NCI-H226 (cell line): Measurements from ENCODE around the gene SEC22B.
A peak's percentile ranks its signal among the peaks of the same experiment; 100 is the strongest.
"Not testable (repeated sequence)": the region's sequence is repeated elsewhere in the genome, so short reads cannot be mapped to it uniquely, and the experiment has no call there.

Source experiments
- DNase-seq: peaks from one replicate; pipeline ENCODE4 v3.0.0-alpha.2; 2015

Gene SEC22B

DNA sequence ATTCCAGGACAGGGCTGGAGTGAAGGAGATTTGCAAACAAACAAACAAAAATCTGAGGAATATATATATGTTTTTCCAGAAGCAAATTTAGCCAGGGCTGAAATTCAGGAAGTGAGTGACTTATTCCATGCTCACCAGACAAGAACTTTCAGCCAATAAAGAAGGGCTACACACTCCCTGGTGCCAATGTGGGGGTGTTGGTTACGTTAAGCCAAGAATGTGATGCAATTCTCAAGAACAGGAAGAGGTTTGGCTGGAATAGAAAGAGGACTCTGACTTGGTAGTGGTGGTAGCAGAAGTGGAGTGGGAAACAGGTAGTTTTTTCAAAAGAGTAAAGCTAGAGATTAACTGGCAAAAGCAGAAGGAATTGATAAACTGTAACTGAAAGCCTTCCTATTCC lies 31.7 kb downstream of the SEC22B start:
- not testable (repeated sequence) for DNase-seq

DNA sequence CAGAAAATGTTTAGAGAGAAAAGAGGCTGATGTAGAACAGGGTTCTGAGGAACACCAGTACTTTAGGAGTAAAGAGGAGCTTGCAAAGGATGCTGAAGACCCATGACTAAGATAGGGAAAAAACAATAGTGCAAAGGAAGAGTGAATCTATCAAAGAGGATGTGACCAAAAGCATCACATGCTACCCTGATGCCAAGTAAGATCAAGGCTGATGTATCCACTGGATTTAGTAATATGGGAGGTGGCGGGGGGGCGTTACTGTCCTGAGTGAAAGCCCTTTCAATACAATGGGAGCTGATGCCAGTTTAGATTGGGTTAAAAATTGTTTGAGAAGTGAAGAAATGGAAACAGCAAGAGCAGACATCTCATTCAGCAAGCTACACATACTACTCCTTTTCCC lies 32.2 kb downstream of the SEC22B start:
- not testable (repeated sequence) for DNase-seq

DNA sequence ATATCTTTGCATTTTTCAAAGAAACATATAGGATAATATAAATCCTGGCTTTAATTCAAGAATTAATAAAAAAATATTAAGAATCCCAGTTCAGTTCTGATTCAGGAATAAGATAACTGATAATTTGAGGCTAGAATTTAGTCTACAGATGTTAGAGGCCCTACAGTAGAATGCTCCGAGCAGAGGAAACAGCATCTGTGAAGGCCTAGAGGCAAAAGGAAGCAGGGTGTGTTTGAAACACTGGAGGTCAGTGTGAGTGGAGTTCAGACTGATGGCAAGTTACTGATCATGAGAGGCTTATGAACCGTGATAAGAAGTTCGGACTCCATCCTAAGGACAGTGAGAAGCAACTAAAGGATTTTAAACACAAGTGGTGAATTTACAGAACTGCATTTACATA lies 33.0 kb downstream of the SEC22B start:
- DNase-seq = peak; percentile 6

DNA sequence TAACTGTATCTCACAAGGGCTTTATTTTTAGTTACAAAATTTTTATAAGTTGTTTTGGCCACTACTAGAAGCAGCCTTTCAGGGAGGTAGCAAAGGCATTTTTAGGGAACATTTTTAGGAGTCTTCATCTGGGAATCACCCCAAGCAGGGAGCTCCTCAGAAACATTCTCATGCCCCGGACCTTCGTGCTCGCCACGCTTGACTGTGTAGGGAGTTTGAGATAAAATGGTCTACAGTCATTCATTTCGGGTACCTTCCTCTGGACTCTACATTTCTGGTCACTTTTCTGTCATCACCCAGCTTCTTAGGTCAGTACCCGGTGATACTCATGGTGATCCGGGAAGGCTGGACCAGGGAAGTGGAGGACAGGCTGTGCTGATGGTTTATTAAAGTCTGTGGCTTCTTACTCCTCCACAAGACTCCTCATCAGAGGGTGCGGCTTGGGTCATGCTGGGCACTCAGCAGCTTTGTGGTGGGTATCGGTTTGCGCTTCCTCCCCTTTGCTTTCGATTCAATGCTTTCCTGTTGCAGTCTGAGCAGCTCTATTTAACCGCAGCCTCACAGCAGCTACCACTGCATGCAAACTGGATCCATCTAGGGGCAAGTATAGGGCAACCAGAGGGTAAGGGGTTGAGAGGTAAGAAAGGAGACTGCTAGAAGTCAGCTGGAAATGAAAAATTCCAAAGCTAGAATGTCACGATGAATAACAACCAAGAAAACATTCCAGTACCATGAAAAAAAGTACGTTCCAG lies 33.6 kb downstream of the SEC22B start:
- DNase-seq = peak; percentile 6

DNA sequence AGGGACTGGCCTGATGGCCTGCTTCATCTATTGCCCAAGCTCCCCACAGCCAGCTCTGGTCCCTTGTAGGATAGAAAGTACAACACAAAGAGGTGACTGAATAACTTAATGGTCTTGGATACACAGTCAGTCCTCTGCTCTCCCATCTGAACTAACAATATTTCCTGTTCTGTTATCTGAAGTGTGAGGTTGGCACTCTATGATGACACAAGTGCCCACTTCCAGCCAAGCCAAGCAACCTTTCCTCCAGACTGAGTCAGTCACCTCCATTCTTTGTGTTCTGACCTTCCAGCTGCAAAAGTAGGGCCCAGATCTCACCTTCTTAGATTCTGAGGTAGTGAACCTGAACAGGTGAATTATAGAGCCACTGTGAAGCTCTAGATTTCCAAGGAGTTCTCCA lies 34.5 kb downstream of the SEC22B start:
- DNase-seq = not testable (repeated sequence)

DNA sequence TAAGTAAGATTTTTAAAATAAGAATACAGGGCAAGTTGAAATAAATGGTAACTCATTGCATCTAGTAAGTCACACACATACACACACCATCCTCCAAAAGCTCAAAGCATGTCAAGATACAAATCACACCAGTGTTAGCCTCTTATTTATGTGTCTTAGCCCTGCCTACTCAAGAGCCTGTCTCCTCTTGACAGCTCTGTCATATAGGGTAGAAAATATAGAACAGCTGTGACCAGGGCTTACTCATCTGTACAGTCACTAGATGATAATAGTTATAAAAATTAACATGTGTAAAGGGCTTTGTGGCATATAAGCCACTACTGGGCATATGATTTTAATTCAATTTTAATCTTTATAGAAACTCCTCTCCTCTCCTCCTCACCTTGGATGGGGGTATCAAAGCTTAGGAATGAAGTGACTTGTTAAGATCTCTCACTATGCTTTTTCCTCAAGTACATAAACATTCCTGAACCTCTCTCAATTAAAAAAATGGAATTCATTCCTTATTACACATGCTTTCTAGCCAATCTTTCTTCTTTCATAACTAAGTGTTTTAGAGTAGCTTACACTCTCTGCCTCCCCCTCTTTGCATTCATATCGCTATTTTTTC lies 35.6 kb downstream of the SEC22B start:
- DNase-seq = peak; percentile 3

DNA sequence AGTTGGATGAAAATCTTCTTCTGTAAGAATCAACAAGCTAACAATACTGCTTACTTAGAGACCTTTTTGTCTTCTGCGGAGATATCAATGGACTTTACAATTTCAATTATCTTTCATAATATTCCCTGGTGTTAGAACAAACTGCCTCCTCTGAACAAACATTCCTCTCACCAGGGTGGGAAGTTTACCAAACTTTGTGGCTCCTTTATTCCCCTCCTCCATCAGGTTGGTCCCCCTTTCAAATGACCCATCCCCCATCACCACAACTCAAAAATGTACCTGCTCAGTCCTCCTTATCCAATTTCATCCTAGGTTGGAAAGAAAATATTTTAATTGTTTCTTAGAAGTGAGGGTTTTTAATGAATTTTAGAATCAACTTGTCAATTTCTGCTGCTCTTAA lies 40.2 kb downstream of the SEC22B start:
- DNase-seq = not testable (repeated sequence)

DNA sequence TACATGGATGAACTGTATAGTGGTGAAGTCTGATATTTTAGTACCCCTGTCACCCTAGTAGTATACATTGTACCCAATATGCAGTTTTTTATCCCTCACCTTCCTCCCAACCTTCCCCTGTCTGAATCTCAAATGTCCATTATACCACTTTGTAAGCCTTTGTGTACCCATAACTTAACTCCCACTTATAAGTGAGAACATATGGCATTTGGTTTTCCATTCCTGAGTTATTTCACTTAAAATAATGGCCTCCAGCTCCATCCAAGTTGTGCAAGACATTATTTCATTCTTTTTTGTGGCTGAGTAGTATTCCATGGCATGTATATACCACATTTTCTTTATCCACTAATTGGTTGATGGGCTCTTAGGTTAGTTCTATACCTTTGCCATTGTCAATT lies 42.4 kb downstream of the SEC22B start:
- DNase-seq = not testable (repeated sequence)

DNA sequence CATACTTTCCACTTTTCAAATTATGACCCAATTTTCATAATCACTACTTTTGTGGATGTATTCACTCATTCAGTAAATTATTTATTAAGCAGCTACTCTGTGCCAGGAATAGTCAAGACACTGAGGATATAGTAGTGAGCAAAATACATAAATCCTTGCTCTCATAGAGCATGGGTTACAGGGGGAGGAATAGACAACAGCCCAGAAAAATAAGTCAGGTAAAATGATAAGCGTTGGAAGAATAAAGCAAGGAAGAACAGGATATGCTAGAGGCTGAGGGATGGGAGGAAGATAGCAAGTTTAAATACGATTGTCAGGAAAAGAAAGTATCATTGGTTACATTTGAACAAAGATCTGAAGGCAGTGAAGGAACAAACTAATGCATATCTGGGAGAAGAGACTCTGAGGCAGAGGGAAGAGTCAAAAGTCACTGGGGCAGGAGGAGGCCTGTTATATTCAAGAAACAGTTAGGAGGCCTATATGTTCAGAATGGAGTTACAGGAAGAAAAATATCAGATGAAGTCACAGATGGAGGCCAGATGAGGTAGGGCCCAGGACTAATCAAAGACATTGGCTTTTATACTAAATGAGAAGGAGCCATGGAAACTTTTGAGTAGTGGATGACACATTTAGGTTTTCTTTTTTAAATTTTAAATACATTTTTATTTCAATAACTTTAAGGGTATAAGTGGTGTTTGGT lies 42.9 kb downstream of the SEC22B start:
- no peak for DNase-seq

DNA sequence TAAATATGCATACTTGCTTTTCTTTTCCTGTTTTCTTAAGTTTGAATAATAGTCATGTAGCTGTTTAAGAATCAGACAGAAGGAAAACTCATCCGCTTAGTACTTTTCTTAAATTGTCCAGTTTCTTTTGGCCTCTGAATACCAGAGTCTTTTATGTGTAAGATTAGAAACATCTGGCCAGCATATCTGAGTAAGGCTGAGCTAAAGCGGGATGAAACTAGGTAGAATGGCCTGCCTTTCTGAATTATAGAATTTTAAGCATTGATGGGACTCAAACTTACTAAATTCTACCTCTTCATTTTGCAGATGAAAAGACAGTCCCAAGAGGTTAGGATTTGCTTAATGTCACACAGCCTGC lies 43.9 kb downstream of the SEC22B start:
- DNase-seq = not testable (repeated sequence)

DNA sequence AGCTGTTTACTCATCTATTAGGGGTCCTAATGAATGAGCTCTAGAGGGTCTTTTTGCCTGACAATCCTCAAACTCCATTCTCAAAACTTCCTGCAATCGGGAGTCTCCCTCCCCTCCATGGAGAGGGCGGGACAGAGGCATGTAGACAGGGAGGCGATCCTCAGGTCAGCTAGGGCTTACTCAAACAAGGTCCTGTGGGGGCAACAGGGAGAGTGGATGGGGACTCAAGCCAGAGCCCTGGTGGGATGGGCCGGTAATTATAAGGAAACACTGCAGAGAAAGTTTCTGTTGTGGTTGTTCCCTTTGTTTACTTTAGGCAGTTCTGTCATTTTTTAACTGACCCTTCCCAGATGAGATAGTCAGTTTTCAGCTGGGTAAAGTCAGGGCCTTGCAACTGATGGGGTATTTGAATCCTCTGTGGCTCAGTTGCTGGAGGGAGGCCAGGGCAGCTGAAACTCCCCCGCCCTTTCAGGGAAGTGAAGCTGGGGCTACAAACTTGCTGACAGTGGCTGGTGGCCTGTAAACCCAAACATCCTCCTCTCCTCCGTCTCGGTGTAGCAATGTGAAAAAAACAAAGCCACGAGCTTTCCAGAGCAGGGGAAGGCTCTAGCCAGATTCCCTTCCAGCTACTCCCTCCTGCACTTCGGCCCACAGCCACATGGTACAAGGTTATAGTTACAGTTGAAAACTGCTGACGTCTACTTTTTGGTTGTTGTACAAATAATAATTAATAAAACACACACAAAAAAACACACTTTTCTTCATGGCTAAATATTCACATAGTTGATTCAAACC lies 44.5 kb downstream of the SEC22B start:
- peak; percentile 23 for DNase-seq

DNA sequence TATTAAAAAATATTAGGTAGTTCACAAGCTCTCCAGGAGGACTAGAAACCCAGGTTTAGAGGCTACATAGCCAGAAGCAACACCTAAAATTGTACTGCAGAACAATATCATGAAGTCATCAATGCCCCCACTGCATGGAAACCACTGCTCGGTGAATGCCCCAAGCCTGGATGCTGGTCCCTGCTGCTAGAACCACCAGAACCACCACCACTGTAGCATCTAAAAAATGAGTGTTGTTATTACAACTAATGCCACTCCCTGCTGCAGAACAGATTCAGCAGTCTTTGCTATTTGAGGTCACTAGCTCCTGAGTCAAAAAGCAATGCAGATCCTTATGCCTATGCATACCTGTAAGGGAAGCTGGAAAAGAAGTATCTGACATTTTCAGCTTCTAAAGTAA lies 48.4 kb downstream of the SEC22B start:
- DNase-seq = not testable (repeated sequence)

DNA sequence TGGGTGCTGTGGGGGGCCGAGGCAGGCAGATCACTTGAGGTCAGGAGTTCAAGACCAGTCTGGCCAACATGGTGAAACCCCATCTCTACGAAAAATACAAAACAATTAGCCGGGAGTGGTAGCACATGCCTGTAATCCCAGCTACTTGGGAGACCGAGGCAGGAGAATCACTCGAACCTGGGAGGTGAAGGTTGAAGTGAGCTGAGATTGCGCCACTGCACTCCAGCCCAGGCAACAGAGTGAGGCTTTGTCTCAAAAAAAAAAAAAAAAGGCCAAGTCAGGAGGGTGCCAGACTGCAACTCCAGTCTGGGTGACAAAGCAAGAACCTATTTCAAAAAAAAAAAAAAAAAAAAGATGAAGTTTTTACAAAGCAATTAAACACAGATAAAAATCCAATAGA lies 50.1 kb downstream of the SEC22B start:
- not testable (repeated sequence) for DNase-seq

DNA sequence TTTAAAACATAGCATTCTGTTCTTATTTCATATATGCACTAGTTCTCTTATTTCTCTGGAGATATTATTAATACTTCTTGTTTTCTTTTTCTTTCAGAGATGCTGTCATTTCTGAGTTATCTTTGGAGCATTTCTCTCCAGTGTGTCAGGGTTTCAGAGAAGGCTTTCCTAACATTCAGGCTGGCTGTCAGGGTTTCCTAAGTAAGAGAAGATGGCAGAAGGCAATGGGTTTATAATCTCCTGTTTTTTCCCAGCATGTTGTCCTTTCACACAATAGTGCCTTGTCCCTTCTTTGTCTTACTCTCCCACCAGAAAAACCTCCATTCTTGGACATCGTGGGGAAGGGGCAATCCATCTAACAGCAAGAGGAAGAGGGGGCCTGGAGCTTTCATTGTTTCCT lies 51.7 kb downstream of the SEC22B start:
- DNase-seq = peak; percentile 23

DNA sequence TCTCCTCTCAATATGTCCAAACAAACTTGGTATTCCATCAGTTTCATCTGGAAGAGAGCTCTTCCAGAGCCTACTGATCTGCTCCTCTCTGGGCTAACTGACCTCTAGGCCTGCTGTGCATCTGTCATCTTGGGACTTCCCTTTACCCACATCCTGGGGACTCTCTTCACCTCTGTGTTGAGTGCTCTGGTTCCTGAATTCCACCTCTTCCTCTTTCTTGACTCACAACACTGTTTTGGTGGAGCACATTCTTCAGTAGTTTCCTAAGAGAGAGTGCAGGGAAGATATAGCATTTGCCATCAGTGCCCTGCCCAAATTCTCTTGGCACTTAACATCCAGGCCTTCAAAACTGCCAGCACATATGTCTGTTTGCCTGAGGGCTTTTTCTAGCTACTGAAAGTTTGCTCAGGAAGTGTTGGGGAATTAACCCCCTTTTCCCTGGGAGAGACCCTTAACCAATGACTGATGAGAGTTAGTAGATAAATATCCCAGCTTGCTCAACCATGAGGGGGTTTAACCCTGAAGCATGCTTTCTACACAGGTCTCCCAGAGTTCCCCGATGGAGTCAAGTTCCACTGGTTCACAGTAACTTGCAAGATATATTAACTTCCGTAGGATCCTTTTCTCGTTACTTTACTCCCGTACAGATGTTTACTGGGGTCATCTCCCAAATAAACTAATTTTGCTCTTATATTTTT lies 52.4 kb downstream of the SEC22B start:
- DNase-seq = peak; percentile 63

DNA sequence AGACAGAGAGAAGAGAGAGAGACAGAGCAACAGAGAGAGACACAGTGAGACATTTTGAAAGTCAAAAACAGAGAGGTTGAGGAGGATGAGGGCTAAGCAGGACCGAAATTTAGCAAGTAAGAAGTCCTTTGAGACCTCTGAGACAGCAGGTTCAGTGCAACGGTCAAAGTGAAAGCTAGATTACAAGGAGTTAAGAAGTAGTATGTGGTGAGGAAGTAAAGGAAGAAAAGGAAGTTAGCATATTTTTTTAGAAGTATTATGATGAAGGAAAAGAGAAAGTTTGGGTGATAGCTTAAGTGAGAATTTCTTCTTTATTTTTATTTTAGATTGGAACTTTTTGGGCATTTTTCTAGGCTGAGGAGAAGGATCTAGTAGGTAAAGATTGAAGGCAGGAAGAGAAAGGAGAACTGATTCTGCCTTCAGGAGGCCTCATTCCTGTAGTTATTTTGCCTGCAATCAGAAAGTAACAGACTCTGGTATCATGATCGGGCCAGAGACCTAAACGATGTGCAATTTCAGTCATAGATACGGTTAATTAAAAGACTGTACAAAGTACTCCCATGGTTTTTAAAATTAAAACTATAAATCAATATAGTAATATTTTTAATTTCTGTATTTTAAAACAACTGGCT lies 53.9 kb downstream of the SEC22B start:
- DNase-seq = not testable (repeated sequence)

DNA sequence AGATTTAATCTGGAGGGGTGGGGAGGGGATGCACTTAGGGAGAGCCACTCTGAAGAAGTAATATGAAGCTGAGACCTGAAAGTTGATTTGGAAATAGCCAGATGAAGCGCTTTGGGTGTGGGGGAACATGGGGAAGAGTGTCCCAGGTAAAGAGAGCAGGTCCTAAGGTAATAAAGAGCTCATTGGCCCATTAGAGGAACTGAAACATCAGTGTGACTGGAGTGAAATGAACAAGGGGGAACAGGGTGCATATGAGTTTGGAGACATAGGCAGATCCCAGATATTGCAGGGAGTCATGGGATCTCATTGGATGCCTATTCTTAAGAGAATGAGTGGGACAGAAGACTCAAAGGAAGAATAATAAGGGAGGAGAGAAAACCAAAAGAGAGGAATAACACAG lies 54.5 kb downstream of the SEC22B start:
- DNase-seq = not testable (repeated sequence)

DNA sequence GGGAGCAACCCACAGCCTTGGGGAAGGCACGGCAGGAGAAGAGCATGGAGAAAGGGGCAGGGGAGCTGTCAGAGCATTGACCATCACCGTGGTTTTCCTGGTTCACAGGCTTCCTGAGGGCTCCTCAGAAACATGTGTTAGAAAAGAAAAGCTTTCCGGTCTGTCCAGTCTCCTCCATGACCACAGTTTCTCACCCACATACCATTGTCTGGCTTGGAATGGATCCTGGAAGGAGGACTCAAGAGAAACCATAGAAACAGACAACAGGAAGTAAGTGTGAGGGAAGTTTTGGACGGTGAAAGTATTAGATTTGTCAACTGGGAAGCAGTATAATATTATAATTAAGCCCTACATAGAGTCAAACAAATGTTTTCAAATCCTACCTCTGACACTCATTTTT lies 55.8 kb downstream of the SEC22B start:
- not testable (repeated sequence) for DNase-seq

DNA sequence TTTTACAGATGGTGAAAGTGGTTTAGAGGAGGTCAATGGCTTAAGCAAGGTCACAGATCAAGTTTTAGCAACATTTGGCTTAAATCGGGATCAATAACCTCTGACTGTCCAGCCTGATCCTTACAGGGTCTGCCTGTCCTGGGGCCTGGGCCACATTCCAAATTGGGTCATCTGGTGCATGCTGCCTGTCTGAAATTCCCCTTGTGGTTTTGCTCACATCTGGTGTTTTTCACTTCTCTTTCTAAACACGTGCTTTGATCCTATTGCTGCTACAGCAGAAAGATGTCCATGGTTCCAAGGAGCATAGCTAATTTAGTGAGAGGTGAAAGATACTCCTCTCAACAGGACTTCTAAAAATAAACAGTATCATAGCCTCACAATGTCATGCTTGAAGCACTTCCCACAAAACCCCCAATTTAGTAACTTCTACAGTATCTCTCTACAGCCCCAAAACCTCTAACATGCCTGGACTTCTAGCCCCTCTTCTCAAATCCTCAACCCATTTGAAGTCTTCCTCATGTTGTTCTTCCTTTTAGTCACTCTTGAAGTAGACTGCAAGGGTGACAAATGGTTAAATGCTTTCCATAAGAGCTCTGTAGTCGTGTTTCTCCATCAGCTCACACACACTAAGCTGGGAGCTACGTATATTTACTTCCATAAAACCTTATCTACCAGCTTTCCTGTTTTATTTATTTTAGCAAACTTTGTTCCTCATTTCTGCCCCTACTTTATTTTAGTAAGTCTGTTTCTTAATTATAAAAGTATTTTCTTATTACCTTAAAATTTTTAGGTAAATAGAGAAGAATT lies 58.7 kb downstream of the SEC22B start:
- not testable (repeated sequence) for DNase-seq

DNA sequence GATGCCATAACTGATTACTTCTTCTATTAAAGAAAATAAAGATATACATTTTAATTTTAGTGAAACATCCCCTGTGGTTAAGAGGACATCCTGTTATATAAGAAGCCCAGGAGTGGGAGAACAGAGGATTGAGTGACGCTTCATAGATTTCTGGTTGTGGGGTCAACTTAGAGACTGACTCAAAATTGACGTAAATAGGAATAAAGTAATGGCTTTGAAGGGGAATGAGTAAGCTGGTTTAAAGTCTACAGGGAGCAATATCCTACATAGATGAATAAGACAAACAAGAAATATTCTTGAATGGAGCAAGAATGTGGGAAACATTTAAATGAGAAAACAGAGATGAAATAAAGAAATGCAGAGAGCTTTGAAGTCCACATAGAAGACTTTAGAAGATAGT lies 60.2 kb downstream of the SEC22B start:
- not testable (repeated sequence) for DNase-seq

DNA sequence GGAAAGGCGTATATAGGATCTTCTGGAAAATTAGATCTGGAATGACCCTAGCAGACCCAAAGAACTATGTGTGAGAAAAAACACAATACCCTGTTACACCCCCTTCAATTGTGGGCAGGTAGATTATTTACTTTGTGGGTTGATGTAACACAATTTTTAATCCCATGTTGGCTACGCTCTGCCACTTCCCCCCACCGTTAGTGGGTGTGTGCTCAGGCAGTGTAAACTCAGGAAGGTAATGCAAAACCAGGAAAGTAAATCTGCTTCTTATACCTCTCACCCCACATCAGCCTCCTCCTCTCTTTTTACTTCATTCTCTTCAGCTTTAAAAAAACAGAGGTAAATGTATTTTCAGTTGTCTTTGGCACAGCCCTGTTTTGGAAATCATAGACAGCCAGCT lies 63.2 kb downstream of the SEC22B start:
- DNase-seq = not testable (repeated sequence)
